K562 (cell line): ENCODE results near the gene GLRA3. TPM values are rescaled to one million over a fixed set of nuclear protein-coding genes. Genes with fewer than 3 reads are reported as not detected.

Experiments
- CHCHD3 ChIP-seq: fragments of 250-450 bp; sonication (Bioruptor Pico); IDR thresholded peaks from 2 replicates; pipeline ENCODE4 v2.1.2; 2022; ENCODE audit warnings: mild to moderate bottlenecking
- CTCF ChIP-seq, 3 experiments: IDR thresholded peaks in 2 of 3; conservative IDR thresholded peaks in 1 of 3; 2 replicates each; pipeline ENCODE4 v1.5.1; 2011 to 2012; ENCODE audit warnings: low read length in 3 of 3, mild to moderate bottlenecking in 3 of 3, control low read depth in 2 of 3, improper control_type of control experiment in 1 of 3, inconsistent platforms in 1 of 3, low read depth in 1 of 3, mixed read lengths in 1 of 3, moderate library complexity in 1 of 3; ENCODE audit not compliant: insufficient read depth in 2 of 3
- KLF6 ChIP-seq: fragments of 250-450 bp; sonication (Bioruptor Pico); IDR thresholded peaks from 2 replicates; pipeline ENCODE4 v1.4.0; 2020; ENCODE audit warnings: mild to moderate bottlenecking, moderate library complexity, borderline replicate concordance
- L3MBTL2 ChIP-seq: fragments of 450-650 bp; IDR thresholded peaks from 2 replicates; pipeline ENCODE4 v1.6.1; 2016; ENCODE audit warnings: mild to moderate bottlenecking, moderate library complexity
- MYC ChIP-seq, 2 experiments: fragments of 250-450 bp in 1 of 2; sonication (Bioruptor Pico) in 1 of 2; IDR thresholded peaks; 2 replicates each; pipeline versions ENCODE4 v1.5.1 to v1.6.1; 2012 to 2021; ENCODE audit warnings: low read depth in 2 of 2, borderline replicate concordance in 1 of 2, improper control_type of control experiment in 1 of 2, low read length in 1 of 2, mild to moderate bottlenecking in 1 of 2, moderate library complexity in 1 of 2
- RAD21 ChIP-seq, 2 experiments: fragments of 250-450 bp in 1 of 2; fragments of 450-650 bp in 1 of 2; sonication (Bioruptor Pico) in 1 of 2; formaldehyde crosslinking in 1 of 2; IDR thresholded peaks in 1 of 2; conservative IDR thresholded peaks in 1 of 2; 2 replicates each; pipeline versions ENCODE4 v1.4.0 to v1.8.0; 2020 to 2022; ENCODE audit warnings: mild to moderate bottlenecking in 2 of 2, moderate library complexity in 1 of 2
- REST ChIP-seq, 2 experiments: fragments of 450-650 bp; formaldehyde crosslinking in 1 of 2; IDR thresholded peaks; 2 replicates each; pipeline versions ENCODE4 v1.4.0 to v1.6.1; 2014 to 2020; ENCODE audit warnings: mild to moderate bottlenecking in 2 of 2, borderline replicate concordance in 1 of 2, low read depth in 1 of 2
- SMC3 ChIP-seq: conservative IDR thresholded peaks from 2 replicates; pipeline ENCODE4 v1.6.1; 2011; ENCODE audit warnings: low read depth, low read length, improper control_type of control experiment; ENCODE audit not compliant: insufficient read depth
- XRCC5 ChIP-seq: fragments of 200-400 bp; formaldehyde crosslinking; IDR thresholded peaks from 2 replicates; pipeline ENCODE4 v1.6.1; 2017; ENCODE audit warnings: low read depth, mild to moderate bottlenecking, low read length
- ZNF384 ChIP-seq: IDR thresholded peaks from 2 replicates; pipeline ENCODE4 v1.6.1; 2012; ENCODE audit warnings: low read depth, low read length, improper control_type of control experiment
- ZNF766 ChIP-seq: fragments of 200-800 bp; sonication (Bioruptor generic); conservative IDR thresholded peaks from 2 replicates; pipeline ENCODE4 v1.6.1; 2016; ENCODE audit warnings: missing genetic modification characterization, missing compliant biosample characterization
- polyA plus RNA-seq, 8 experiments: library from polyadenylated mRNA; depleted of rRNA in 4 of 8; stranded (reverse) in 5 of 8; unstranded in 3 of 8; fragments of >200 nt; fragmentation: Nextera tagmentation in 2 of 8; fragmentation: Illumina TruSeq in 1 of 8; extraction: Ambion mirVana in 2 of 8; extraction: Trizol in 1 of 8; gene quantifications; 2 replicates each; pipeline versions ENCODE4 v1.2.1 to v1.2.3, GENCODE V29; 2011 to 2014; ENCODE audit warnings: inconsistent platforms in 1 of 8, missing spikeins in 1 of 8
- total RNA-seq, 7 experiments: library from RNA; depleted of rRNA in 6 of 7; stranded (reverse); fragments of >200 nt in 6 of 7; fragmentation: Illumina TruSeq in 2 of 7; extraction: Trizol in 2 of 7; gene quantifications; 2 replicates each; pipeline versions ENCODE4 v1.2.1 to v1.2.3, GENCODE V29; 2011 to 2021; ENCODE audit warnings: low replicate concordance in 1 of 7
- TF ChIP-seq, protein P1 (sequence below): fragments of 250-450 bp; sonication (Bioruptor Pico); IDR thresholded peaks from 2 replicates; pipeline ENCODE4 v1.4.0; 2020
- TF ChIP-seq, protein P2 (sequence below): fragments of 450-650 bp; IDR thresholded peaks from 2 replicates; pipeline ENCODE4 v1.6.1; 2016; ENCODE audit warnings: low read depth, mild to moderate bottlenecking, moderate library complexity

GLRA3 gene
- total and polyA plus RNA-seq, 9 of the 15 experiments (the other 6 are each of a cell fraction or from before 2014, with no cell fraction given), result 0.06 to 0.14 (median 0.08) TPM; not detected in 2

DNA sequence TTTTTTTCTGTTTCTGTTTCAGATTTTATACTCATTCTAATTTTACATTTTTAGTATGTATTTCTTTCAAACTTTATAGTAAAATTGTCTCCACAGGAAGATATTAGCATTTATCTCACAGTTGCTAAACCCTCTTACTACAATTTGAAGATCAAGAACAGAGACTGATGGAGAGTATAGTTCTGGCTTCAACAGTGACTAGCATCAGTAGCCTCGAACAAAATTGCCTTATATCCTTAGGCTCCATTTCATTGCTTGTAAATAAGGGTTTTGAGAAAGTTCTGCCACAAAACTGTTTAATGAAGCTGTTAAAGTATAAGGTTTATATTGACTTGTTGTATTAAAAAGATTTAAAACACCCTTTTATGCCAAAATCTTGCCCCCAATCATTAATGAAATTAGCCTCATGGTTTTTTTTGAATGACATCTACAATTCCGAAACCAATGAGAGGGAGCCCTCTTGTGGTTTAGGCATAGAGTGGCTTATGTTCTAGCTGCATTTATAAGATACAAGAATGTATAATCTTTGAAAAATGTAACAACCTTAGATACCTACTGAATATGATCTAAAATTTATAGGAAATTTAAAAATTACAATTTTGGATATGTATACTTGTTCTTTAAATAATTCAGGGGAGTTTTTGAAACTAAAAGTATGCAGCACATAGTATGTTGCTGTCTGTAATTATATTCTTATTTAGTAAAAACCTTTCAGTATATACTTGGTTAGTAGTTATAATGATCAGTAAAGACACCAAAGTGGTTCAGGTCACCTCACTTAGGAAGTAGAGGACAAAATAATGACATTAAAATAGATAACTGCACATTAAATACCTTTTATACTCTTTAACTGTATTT, 196.9 kb downstream of the GLRA3 start (continued):
- TF ChIP-seq REST (IDR thresholded peaks at IDR 0.05; ENCODE audit: borderline replicate concordance) (peak; percentile 84), REST (CRISPR knock-in tag; IDR thresholded peaks at IDR 0.05; ENCODE audit: low read depth) (no peak), L3MBTL2 (0 out of 2 replicates have a peak, but pooled peaks have one; percentile 11), KLF6 (CRISPR knock-in tag) (no peak), XRCC5 (no peak), SMC3 (peak; percentile 56; the same call in 1 of the 2 replicates), ZNF766 (CRISPR knock-in tag) (no peak), MYC (IDR thresholded peaks at IDR 0.05; ENCODE audit: low read depth, low read length) (0 out of 2 replicates have a peak, but pooled peaks have one; percentile 22), MYC (CRISPR knock-in tag; IDR thresholded peaks at IDR 0.05; ENCODE audit: borderline replicate concordance, low read depth) (no peak), CHCHD3 (no peak), RAD21 (CRISPR knock-in tag; conservative IDR thresholded peaks at IDR 0.05 in 1 of 2, IDR thresholded peaks at IDR 0.05 in 1 of 2) (peak; percentile 86 to 92), CTCF (IDR thresholded peaks at IDR 0.05 in 2 of 3, conservative IDR thresholded peaks at IDR 0.05 in 1 of 3; ENCODE audit: insufficient read depth in 2 of 3, low read depth in 1 of 3, low read length in 3 of 3) (peak; percentile 48 to 83 (median 58); a peak in 5 of 6 replicates), ZNF384 (peak; percentile 87)
- TF ChIP-seq, protein P1, sequence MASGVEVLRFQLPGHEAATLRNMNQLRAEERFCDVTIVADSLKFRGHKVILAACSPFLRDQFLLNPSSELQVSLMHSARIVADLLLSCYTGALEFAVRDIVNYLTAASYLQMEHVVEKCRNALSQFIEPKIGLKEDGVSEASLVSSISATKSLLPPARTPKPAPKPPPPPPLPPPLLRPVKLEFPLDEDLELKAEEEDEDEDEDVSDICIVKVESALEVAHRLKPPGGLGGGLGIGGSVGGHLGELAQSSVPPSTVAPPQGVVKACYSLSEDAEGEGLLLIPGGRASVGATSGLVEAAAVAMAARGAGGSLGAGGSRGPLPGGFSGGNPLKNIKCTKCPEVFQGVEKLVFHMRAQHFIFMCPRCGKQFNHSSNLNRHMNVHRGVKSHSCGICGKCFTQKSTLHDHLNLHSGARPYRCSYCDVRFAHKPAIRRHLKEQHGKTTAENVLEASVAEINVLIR (CRISPR knock-in tag), result no peak
- TF ChIP-seq, protein P2, sequence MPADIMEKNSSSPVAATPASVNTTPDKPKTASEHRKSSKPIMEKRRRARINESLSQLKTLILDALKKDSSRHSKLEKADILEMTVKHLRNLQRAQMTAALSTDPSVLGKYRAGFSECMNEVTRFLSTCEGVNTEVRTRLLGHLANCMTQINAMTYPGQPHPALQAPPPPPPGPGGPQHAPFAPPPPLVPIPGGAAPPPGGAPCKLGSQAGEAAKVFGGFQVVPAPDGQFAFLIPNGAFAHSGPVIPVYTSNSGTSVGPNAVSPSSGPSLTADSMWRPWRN, result no peak
